OCI-M2 (cell line): ENCODE measurements around the gene AKAP8L.

ENCODE experiments used
- DNase-seq: peaks from one replicate; lab custom pipeline; 2025; ENCODE audit not compliant: unreplicated experiment; lab: John Stamatoyannopoulos, UW

The AKAP8L gene

GRCh38 chr19:15449620-15450527 is 31.1 kb upstream of the AKAP8L start, which contains the start of gene WIZ:
Gene WIZ (minus strand): TSS chr19:15449956. CDS start chr19:15448307, 1,649 bp downstream.
- DNase-seq: peak; percentile 27

- DNase-seq: no peak
Observed at GRCh38 chr19:15448778-15449619, 30.2 kb upstream of the AKAP8L start.

GRCh38 chr19:15448044-15448777 is 29.4 kb upstream of the AKAP8L start:
- DNase-seq: no peak

GRCh38 chr19:15447057-15447456 is 28.3 kb upstream of the AKAP8L start:
- no peak for DNase-seq

- no peak for DNase-seq
Observed at GRCh38 chr19:15445807-15446376, 27.1 kb upstream of the AKAP8L start.

GRCh38 chr19:15445227-15445605 is 26.4 kb upstream of the AKAP8L start:
- no peak for DNase-seq

- no peak for DNase-seq
Observed at GRCh38 chr19:15444505-15445226, 25.9 kb upstream of the AKAP8L start.

GRCh38 chr19:15443838-15444237 is 25.1 kb upstream of the AKAP8L start:
- DNase-seq: no peak

GRCh38 chr19:15443325-15443724 is 24.5 kb upstream of the AKAP8L start:
- DNase-seq: no peak

- DNase-seq: no peak
Observed at GRCh38 chr19:15442142-15442920, 23.5 kb upstream of the AKAP8L start.

GRCh38 chr19:15441317-15441716 is 22.5 kb upstream of the AKAP8L start:
- no peak for DNase-seq

- no peak for DNase-seq
Observed at GRCh38 chr19:15439821-15440641, 21.2 kb upstream of the AKAP8L start.

- DNase-seq: no peak
Observed at GRCh38 chr19:15439078-15439799, 20.5 kb upstream of the AKAP8L start.

- no peak for DNase-seq
Observed at GRCh38 chr19:15438577-15438976, 19.8 kb upstream of the AKAP8L start.

GRCh38 chr19:15438124-15438496 is 19.3 kb upstream of the AKAP8L start:
- no peak for DNase-seq

GRCh38 chr19:15437355-15438123 is 18.8 kb upstream of the AKAP8L start:
- no peak for DNase-seq

- DNase-seq: no peak
Observed at GRCh38 chr19:15436826-15437110, 18.0 kb upstream of the AKAP8L start.
